Astrocyte of the cerebellum (primary cell): Measurements from ENCODE around the gene TM9SF1.

Experiments
- DNase-seq: peaks from one replicate; pipeline ENCODE4 v3.0.0-alpha.2; 2011; ENCODE audit warnings: low read depth
- H3K4me3 ChIP-seq: 2 replicates; pipeline ENCODE4 v1.5.1; 2011; ENCODE audit warnings: mild to moderate bottlenecking, low read depth, low read length, moderate library complexity
- CTCF ChIP-seq: IDR thresholded peaks from 2 replicates; pipeline ENCODE4 v1.5.1; 2012; ENCODE audit warnings: low read length, low read depth, moderate library complexity, mild to moderate bottlenecking; ENCODE audit errors: missing control alignments
- in situ Hi-C: cut with HindIII; loops from 2 replicates; pipeline ENCODE4 v1.10.0; 2017; ENCODE audit warnings: low sequenced_read_pairs

TM9SF1 gene

GRCh38 chr14:24194873-24195185 lies 412 bp downstream of the TM9SF1 start:
- peak overlapping the region; percentile 86 for H3K4me3 ChIP-seq
- no peak for DNase-seq
- no peak for TF ChIP-seq CTCF
- in situ Hi-C loops: no loop called here

GRCh38 chr14:24194186-24194872 lies 912 bp downstream of the TM9SF1 start:
- peak overlapping the region; percentile 86 for H3K4me3 ChIP-seq
- no peak for DNase-seq
- no peak for TF ChIP-seq CTCF
- in situ Hi-C loops: no loop called here

GRCh38 chr14:24192933-24193332 lies 2.3 kb downstream of the TM9SF1 start:
- H3K4me3 ChIP-seq: no peak overlapping the region
- DNase-seq: no peak
- in situ Hi-C loops: no loop called here
- TF ChIP-seq CTCF: no peak

GRCh38 chr14:24190416-24190815 lies 4.8 kb downstream of the TM9SF1 start:
- in situ Hi-C loops: no loop called here
- no peak for TF ChIP-seq CTCF
- no peak for DNase-seq
- H3K4me3 ChIP-seq: no peak overlapping the region

GRCh38 chr14:24189460-24189859 lies 5.8 kb downstream of the TM9SF1 start:
- TF ChIP-seq CTCF: no peak
- DNase-seq: no peak
- in situ Hi-C loops: no loop called here
- no peak overlapping the region for H3K4me3 ChIP-seq

- TF ChIP-seq CTCF: no peak
- no peak for DNase-seq
- in situ Hi-C loops: no loop called here
- peak overlapping the region; percentile 73 for H3K4me3 ChIP-seq
These were observed 6.2 kb downstream of the TM9SF1 start for GRCh38 chr14:24189059-24189375.
